ENCODE results near the gene RASSF5.

- TF ChIP-seq POLR2AphosphoS5 (IDR thresholded peaks at IDR 0.05; ENCODE audit: insufficient read depth in 1 of 2, low read depth in 1 of 2) (no peak), CTCF (IDR thresholded peaks at IDR 0.05) (no peak)
These were observed 19.4 kb upstream of the RASSF5 start for GRCh38 chr1:206487970-206488369.
